T-helper 2 cell (primary cell): Measurements from ENCODE around the gene NOS1AP.
"Not testable (repeated sequence)": the region's sequence is repeated elsewhere in the genome, so short reads cannot be mapped to it uniquely, and the experiment has no call there.

Experiments used
- DNase-seq, 5 experiments: peaks; one replicate each; pipeline versions ENCODE4 v3.0.0 to v3.0.0-alpha.2; 2012 to 2022

The NOS1AP gene

GRCh38 chr1:162351246-162351842 lies 281.9 kb downstream of the NOS1AP start:
- no peak for DNase-seq

GRCh38 chr1:162351874-162352273 lies 282.4 kb downstream of the NOS1AP start:
- not testable (repeated sequence) for DNase-seq

GRCh38 chr1:162353078-162353477 lies 283.6 kb downstream of the NOS1AP start:
- DNase-seq = no peak

- DNase-seq = no peak
Measured at GRCh38 chr1:162353702-162354101, 284.2 kb downstream of the NOS1AP start.

- peak in 1 of 5 experiments; percentile 35 for DNase-seq
Measured at GRCh38 chr1:162357681-162358266, 288.3 kb downstream of the NOS1AP start.

GRCh38 chr1:162358928-162359327 lies 289.4 kb downstream of the NOS1AP start:
- no peak for DNase-seq

- no peak for DNase-seq
Measured at GRCh38 chr1:162359523-162360236, 290.2 kb downstream of the NOS1AP start.

GRCh38 chr1:162360237-162360873 lies 290.9 kb downstream of the NOS1AP start:
- DNase-seq = no peak

- DNase-seq = no peak
Measured at GRCh38 chr1:162360874-162361260, 291.4 kb downstream of the NOS1AP start.

GRCh38 chr1:162361349-162361748 lies 291.9 kb downstream of the NOS1AP start:
- no peak for DNase-seq

- DNase-seq = no peak
Measured at GRCh38 chr1:162363823-162364222, 294.3 kb downstream of the NOS1AP start.

GRCh38 chr1:162364498-162364897 lies 295.0 kb downstream of the NOS1AP start:
- DNase-seq = no peak

GRCh38 chr1:162365284-162366020 lies 296.0 kb downstream of the NOS1AP start:
- DNase-seq = no peak

GRCh38 chr1:162366149-162366548 lies 296.7 kb downstream of the NOS1AP start:
- no peak for DNase-seq

- DNase-seq = peak in 1 of 5 experiments; percentile 14
Measured at GRCh38 chr1:162366671-162367070, 297.2 kb downstream of the NOS1AP start.

- no peak for DNase-seq
Measured at GRCh38 chr1:162367073-162367472, 297.6 kb downstream of the NOS1AP start.

GRCh38 chr1:162367772-162368171 lies 298.3 kb downstream of the NOS1AP start:
- no peak for DNase-seq

- no peak for DNase-seq
Measured at GRCh38 chr1:162368451-162368850, 299.0 kb downstream of the NOS1AP start.

GRCh38 chr1:162369571-162369970 lies 300.1 kb downstream of the NOS1AP start:
- no peak for DNase-seq

- DNase-seq = no peak
Measured at GRCh38 chr1:162370161-162370560, 300.7 kb downstream of the NOS1AP start.

GRCh38 chr1:162370721-162371120 lies 301.2 kb downstream of the NOS1AP start:
- DNase-seq = no peak

- no peak for DNase-seq
Measured at GRCh38 chr1:162371611-162372010, 302.1 kb downstream of the NOS1AP start.
